ENCODE results near the gene SLC35E3. TPM values are rescaled to one million over a fixed set of nuclear protein-coding genes. Genes with fewer than 3 reads are reported as not detected.

The SLC35E3 gene
- total and polyA plus RNA-seq, 2 of the 13 experiments (the other 11 are each of a cell fraction or from before 2014, with no cell fraction given) = 13.0 to 22.1 TPM

- TF ChIP-seq, protein P1, sequence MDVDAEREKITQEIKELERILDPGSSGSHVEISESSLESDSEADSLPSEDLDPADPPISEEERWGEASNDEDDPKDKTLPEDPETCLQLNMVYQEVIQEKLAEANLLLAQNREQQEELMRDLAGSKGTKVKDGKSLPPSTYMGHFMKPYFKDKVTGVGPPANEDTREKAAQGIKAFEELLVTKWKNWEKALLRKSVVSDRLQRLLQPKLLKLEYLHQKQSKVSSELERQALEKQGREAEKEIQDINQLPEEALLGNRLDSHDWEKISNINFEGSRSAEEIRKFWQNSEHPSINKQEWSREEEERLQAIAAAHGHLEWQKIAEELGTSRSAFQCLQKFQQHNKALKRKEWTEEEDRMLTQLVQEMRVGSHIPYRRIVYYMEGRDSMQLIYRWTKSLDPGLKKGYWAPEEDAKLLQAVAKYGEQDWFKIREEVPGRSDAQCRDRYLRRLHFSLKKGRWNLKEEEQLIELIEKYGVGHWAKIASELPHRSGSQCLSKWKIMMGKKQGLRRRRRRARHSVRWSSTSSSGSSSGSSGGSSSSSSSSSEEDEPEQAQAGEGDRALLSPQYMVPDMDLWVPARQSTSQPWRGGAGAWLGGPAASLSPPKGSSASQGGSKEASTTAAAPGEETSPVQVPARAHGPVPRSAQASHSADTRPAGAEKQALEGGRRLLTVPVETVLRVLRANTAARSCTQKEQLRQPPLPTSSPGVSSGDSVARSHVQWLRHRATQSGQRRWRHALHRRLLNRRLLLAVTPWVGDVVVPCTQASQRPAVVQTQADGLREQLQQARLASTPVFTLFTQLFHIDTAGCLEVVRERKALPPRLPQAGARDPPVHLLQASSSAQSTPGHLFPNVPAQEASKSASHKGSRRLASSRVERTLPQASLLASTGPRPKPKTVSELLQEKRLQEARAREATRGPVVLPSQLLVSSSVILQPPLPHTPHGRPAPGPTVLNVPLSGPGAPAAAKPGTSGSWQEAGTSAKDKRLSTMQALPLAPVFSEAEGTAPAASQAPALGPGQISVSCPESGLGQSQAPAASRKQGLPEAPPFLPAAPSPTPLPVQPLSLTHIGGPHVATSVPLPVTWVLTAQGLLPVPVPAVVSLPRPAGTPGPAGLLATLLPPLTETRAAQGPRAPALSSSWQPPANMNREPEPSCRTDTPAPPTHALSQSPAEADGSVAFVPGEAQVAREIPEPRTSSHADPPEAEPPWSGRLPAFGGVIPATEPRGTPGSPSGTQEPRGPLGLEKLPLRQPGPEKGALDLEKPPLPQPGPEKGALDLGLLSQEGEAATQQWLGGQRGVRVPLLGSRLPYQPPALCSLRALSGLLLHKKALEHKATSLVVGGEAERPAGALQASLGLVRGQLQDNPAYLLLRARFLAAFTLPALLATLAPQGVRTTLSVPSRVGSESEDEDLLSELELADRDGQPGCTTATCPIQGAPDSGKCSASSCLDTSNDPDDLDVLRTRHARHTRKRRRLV (CRISPR knock-in tag; IDR thresholded peaks at IDR 0.05) = 0 out of 2 replicates have a peak, but pooled peaks have one; percentile 48
- TF ChIP-seq FOXM1 (CRISPR knock-in tag; IDR thresholded peaks at IDR 0.05) (no peak), ZNF331 (CRISPR knock-in tag; IDR thresholded peaks at IDR 0.05) (peak; percentile 60; the same call in 1 of the 2 replicates), SNAPC2 (CRISPR knock-in tag; IDR thresholded peaks at IDR 0.05) (no peak), NRL (CRISPR knock-in tag; IDR thresholded peaks at IDR 0.05; ENCODE audit: borderline replicate concordance) (peak; percentile 53; the same call in 1 of the 2 replicates), ZHX1 (CRISPR knock-in tag; IDR thresholded peaks at IDR 0.05; ENCODE audit: low read depth) (no peak), POLR2AphosphoS2 (IDR thresholded peaks at IDR 0.05; ENCODE audit: low read depth, low read length) (no peak), POGZ (CRISPR knock-in tag; IDR thresholded peaks at IDR 0.05) (peak; percentile 79), POGK (CRISPR knock-in tag; conservative IDR thresholded peaks at IDR 0.05) (0 out of 2 replicates have a peak, but pooled peaks have one; percentile 43), NR2F6 (IDR thresholded peaks at IDR 0.05) (no peak), NR2F6 (CRISPR knock-in tag; IDR thresholded peaks at IDR 0.05) (peak; percentile 30; the same call in 1 of the 2 replicates), NONO (IDR thresholded peaks at IDR 0.05) (no peak), NONO (CRISPR knock-in tag; conservative IDR thresholded peaks at IDR 0.05) (peak; percentile 79), TOPORS (CRISPR knock-in tag; IDR thresholded peaks at IDR 0.05) (peak; percentile 29; the same call in 1 of the 2 replicates)
- TF ChIP-seq, protein P2, sequence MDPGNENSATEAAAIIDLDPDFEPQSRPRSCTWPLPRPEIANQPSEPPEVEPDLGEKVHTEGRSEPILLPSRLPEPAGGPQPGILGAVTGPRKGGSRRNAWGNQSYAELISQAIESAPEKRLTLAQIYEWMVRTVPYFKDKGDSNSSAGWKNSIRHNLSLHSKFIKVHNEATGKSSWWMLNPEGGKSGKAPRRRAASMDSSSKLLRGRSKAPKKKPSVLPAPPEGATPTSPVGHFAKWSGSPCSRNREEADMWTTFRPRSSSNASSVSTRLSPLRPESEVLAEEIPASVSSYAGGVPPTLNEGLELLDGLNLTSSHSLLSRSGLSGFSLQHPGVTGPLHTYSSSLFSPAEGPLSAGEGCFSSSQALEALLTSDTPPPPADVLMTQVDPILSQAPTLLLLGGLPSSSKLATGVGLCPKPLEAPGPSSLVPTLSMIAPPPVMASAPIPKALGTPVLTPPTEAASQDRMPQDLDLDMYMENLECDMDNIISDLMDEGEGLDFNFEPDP (CRISPR knock-in tag; conservative IDR thresholded peaks at IDR 0.05) = no peak
- TF ChIP-seq, protein P3, sequence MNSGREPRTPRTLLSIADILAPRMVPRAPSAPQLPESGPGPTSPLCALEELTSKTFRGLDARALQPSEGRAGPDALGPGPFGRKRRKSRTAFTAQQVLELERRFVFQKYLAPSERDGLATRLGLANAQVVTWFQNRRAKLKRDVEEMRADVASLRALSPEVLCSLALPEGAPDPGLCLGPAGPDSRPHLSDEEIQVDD (CRISPR knock-in tag; IDR thresholded peaks at IDR 0.05; ENCODE audit: borderline replicate concordance) = no peak
These were observed at the start of gene SLC35E3 (continued) for GRCh38 chr12:68745904-68746571.

All from HepG2 (cell line).